D721Med (cell line): ENCODE data around the gene KCNK4.

Experiments
- DNase-seq: peaks from one replicate; pipeline ENCODE4 v3.0.0; 2011; ENCODE audit warnings: low spot score; ENCODE audit not compliant: insufficient read length
- FAIRE-seq: peaks from 2 replicates; lab custom pipeline; 2011; peaks lifted over from hg19 to GRCh38; lab: Jason Lieb, UNC
- CTCF ChIP-seq: IDR thresholded peaks from 2 replicates; pipeline ENCODE4 v1.5.1; 2012; ENCODE audit warnings: mild to moderate bottlenecking, control low read depth; ENCODE audit not compliant: insufficient read depth; ENCODE audit errors: missing control alignments

The KCNK4 gene

GRCh38 chr11:64316672-64317324 lies 25.7 kb downstream of the KCNK4 start:
- TF ChIP-seq CTCF = no peak
- DNase-seq (no peak), FAIRE-seq (no peak)

GRCh38 chr11:64317325-64317960 lies 26.3 kb downstream of the KCNK4 start, which contains the start of gene TRMT112:
TRMT112 (minus strand) TSS chr11:64317559; CDS start chr11:64317526, 33 bp downstream.
- DNase-seq (peak; percentile 86), FAIRE-seq (peak; percentile 48)
- no peak for TF ChIP-seq CTCF

- FAIRE-seq = no peak
- peak; percentile 43 for TF ChIP-seq CTCF
- DNase-seq = peak; percentile 87
Observed at GRCh38 chr11:64317961-64318765, 27.1 kb downstream of the KCNK4 start, which contains the start of gene PRDX5. PRDX5 (plus strand) TSS chr11:64318121; CDS start chr11:64318216, 95 bp downstream.

- no peak for TF ChIP-seq CTCF
- no peak for FAIRE-seq
- DNase-seq = no peak
Observed at GRCh38 chr11:64318766-64319761, 28.0 kb downstream of the KCNK4 start.

GRCh38 chr11:64320556-64320955 lies 29.5 kb downstream of the KCNK4 start:
- DNase-seq = no peak
- no peak for FAIRE-seq
- TF ChIP-seq CTCF = no peak

GRCh38 chr11:64321026-64321425 lies 29.9 kb downstream of the KCNK4 start:
- DNase-seq (no peak), FAIRE-seq (no peak)
- TF ChIP-seq CTCF = no peak
